Breast epithelium (tissue), 4 donors: ENCODE data around the gene GPATCH2. TPM values are rescaled to one million over a fixed set of nuclear protein-coding genes. Genes with fewer than 3 reads are reported as not detected.

Source experiments
- DNase-seq, 2 donors: peaks; one replicate each; pipeline ENCODE4 v3.0.0-alpha.2; 2019; ENCODE audit warnings: low spot score in 2 of 2
- H3K27ac ChIP-seq, 2 donors: fragments of 200-600 bp; sonication (generic) in 1 of 2; one replicate each; pipeline ENCODE4 v1.5.1; 2016 to 2019; ENCODE audit warnings: mild to moderate bottlenecking in 1 of 2
- H3K27me3 ChIP-seq, 2 donors: fragments of 200-600 bp; sonication (generic) in 1 of 2; one replicate each; pipeline versions ENCODE4 v1.5.1 to v1.6.0; 2017 to 2019; ENCODE audit warnings: control low read depth in 1 of 2, mild to moderate bottlenecking in 1 of 2
- H3K36me3 ChIP-seq: fragments of 200-600 bp; one replicate; pipeline ENCODE4 v1.5.1; 2019
- H3K4me1 ChIP-seq, 2 donors: fragments of 200-600 bp; sonication (generic); one replicate each; pipeline ENCODE4 v1.5.1; 2016 to 2019; ENCODE audit warnings: control low read depth in 1 of 2
- H3K4me3 ChIP-seq, 3 donors: fragments of 200-600 bp; sonication (generic); 1 replicate in 2 of 3; 2 replicates in 1 of 3; pipeline ENCODE4 v1.5.1; 2016 to 2019; ENCODE audit warnings: mild to moderate bottlenecking in 3 of 3, moderate library complexity in 2 of 3
- H3K9me3 ChIP-seq, 2 donors: fragments of 200-600 bp; sonication (generic) in 1 of 2; one replicate each; pipeline ENCODE4 v1.5.1; 2016 to 2019; ENCODE audit warnings: control low read depth in 1 of 2
- CTCF ChIP-seq, 3 donors: fragments of 450-650 bp; IDR thresholded peaks; one replicate each; pipeline ENCODE4 v1.5.1; 2016 to 2017; ENCODE audit warnings: antibody characterized with exemption in 3 of 3, mild to moderate bottlenecking in 3 of 3, moderate library complexity in 3 of 3
- POLR2A ChIP-seq: fragments of 450-650 bp; IDR thresholded peaks from one replicate; pipeline ENCODE4 v1.6.1; 2016; ENCODE audit warnings: antibody characterized with exemption, mild to moderate bottlenecking, moderate library complexity
- POLR2AphosphoS5 ChIP-seq, 3 donors: sonication (generic); formaldehyde crosslinking; IDR thresholded peaks; one replicate each; pipeline ENCODE4 v1.6.1; 2017; ENCODE audit warnings: antibody characterized with exemption in 3 of 3
- intact Hi-C: fragments of 100-400 bp; cut with DNase I; formaldehyde crosslinking; loops from one replicate; pipeline ENCODE4 v1.15.1; 2023; ENCODE audit warnings: low total_unique reads
- total RNA-seq, 3 donors: library from RNA; depleted of rRNA; stranded (reverse); fragments of >200 nt; gene quantifications; one replicate each; pipeline ENCODE4 v1.1.0, GENCODE V29; 2016

The GPATCH2 gene
- total RNA-seq, 3 donors from 2014 or later, result 12.0 to 29.3 (median 23.9) TPM

GRCh38 chr1:217494767-217495166 lies 136.1 kb downstream of the GPATCH2 start:
- H3K4me1 ChIP-seq, result no peaks in the 10 kb centered on the region
- no peaks in the 10 kb centered on the region for H3K27me3 ChIP-seq
- no peaks in the 10 kb centered on the region for H3K36me3 ChIP-seq
- no peak for TF ChIP-seq POLR2A
- TF ChIP-seq POLR2AphosphoS5 (IDR thresholded peaks at IDR 0.05), result no peak
- no peak for DNase-seq
- no peaks in the 10 kb centered on the region for H3K9me3 ChIP-seq
- H3K4me3 ChIP-seq, result no peak overlapping the region
- intact Hi-C loops, result no loop called here
- no peak overlapping the region for H3K27ac ChIP-seq

GRCh38 chr1:217493290-217493689 lies 137.6 kb downstream of the GPATCH2 start:
- Histone ChIP-seq H3K27ac (no peak overlapping the region), H3K9me3 (no peaks in the 10 kb centered on the region), H3K4me3 (no peak overlapping the region), H3K4me1 (no peaks in the 10 kb centered on the region), H3K36me3 (no peaks in the 10 kb centered on the region), H3K27me3 (no peaks in the 10 kb centered on the region)
- TF ChIP-seq POLR2AphosphoS5 (IDR thresholded peaks at IDR 0.05) (no peak), CTCF (IDR thresholded peaks at IDR 0.05) (no peak), POLR2A (no peak)
- DNase-seq, result no peak
- intact Hi-C loops, result no loop called here

- DNase-seq, result no peak
- Histone ChIP-seq H3K9me3 (peaks cover 0 to 6% of the 10 kb centered on the region in 2 donors), H3K4me1 (no peaks in the 10 kb centered on the region), H3K36me3 (no peaks in the 10 kb centered on the region), H3K4me3 (no peak overlapping the region), H3K27ac (no peak overlapping the region), H3K27me3 (no peaks in the 10 kb centered on the region)
- intact Hi-C loops, result no loop called here
- TF ChIP-seq POLR2AphosphoS5 (IDR thresholded peaks at IDR 0.05), result no peak
- no peak for TF ChIP-seq CTCF (IDR thresholded peaks at IDR 0.05)
- TF ChIP-seq POLR2A, result no peak
Measured at GRCh38 chr1:217484871-217485270, 146.0 kb downstream of the GPATCH2 start.

- Histone ChIP-seq H3K9me3 (peaks cover 0 to 7% of the 10 kb centered on the region in 2 donors), H3K4me3 (no peak overlapping the region), H3K4me1 (no peaks in the 10 kb centered on the region), H3K27ac (no peak overlapping the region), H3K36me3 (no peaks in the 10 kb centered on the region), H3K27me3 (no peaks in the 10 kb centered on the region)
- no peak for DNase-seq
- TF ChIP-seq POLR2A (no peak), POLR2AphosphoS5 (IDR thresholded peaks at IDR 0.05) (no peak), CTCF (IDR thresholded peaks at IDR 0.05) (no peak)
- intact Hi-C loops, result no loop called here
Measured at GRCh38 chr1:217482356-217483102, 148.4 kb downstream of the GPATCH2 start.

- DNase-seq, result no peak
- H3K4me3 ChIP-seq, result no peak overlapping the region
- intact Hi-C loops, result no loop called here
- H3K27me3 ChIP-seq, result no peaks in the 10 kb centered on the region
- no peaks in the 10 kb centered on the region for H3K36me3 ChIP-seq
- no peaks in the 10 kb centered on the region for H3K4me1 ChIP-seq
- H3K9me3 ChIP-seq, result peaks cover 0 to 7% of the 10 kb centered on the region in 2 donors
- TF ChIP-seq CTCF (IDR thresholded peaks at IDR 0.05) (no peak), POLR2A (no peak), POLR2AphosphoS5 (IDR thresholded peaks at IDR 0.05) (no peak)
- no peak overlapping the region for H3K27ac ChIP-seq
Measured at GRCh38 chr1:217478450-217478849, 152.4 kb downstream of the GPATCH2 start.
